ENCODE results near the gene APP. TPM values are rescaled to one million over a fixed set of nuclear protein-coding genes. Genes with fewer than 3 reads are reported as not detected.

The APP gene
- total RNA-seq, 2 donors from 2014 or later, result 460 to 557 TPM

DNA sequence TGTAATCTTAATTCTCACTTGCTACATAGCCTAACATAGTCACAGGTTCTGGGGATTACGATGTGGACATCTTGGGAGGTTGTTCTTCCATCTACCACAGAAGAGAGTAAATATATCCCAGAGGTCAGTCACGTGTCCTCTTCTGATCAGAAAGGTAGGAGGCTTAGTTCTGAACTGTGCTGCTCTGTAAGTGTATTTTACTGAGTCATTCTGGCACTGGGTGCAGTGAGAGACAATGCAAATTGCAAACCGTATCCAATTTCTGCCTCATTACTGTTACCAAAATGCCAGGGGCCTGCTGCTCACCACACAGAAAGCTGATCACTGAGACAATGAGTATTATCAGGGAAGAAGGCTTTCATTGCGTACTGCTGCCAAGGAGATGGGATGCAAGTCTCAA is 331.8 kb downstream of the APP start:
- no peak overlapping the region for H3K27ac Mint-ChIP-seq
- H3K4me1 Mint-ChIP-seq, result no peaks in the 10 kb centered on the region

DNA sequence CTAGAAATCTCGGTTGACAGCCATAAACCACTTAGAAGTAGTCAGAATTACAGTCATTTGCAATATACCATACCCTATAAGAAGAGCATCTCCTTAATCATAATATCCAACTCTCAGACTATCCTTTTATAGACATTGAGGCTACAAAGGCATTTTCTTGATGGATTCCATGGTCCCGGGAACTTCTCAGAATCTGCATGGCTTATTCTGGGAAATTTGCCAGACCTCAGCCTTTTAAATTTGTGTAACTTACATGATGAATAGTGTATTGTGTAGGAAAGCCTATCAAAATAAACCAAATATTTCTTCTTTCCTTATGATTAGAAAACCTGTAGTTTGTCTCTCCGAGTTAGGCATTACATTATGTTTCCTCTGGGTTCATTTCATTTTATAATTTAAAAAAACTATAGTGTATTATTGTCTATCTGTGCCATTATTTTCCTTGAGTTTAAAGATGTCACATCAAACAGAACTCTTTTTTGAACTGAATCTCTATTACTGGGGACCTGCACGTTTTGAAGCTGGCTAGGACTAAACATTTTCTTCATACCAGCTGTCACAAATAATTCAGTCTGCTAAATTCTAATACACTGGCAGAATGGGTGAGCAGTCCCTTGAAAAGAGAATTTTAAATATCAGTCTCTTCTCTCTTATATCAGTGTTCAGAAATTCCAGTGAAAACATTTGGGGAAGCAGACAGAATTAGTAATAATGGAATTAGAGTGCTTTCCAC is 332.9 kb downstream of the APP start:
- TF ChIP-seq, protein P1, sequence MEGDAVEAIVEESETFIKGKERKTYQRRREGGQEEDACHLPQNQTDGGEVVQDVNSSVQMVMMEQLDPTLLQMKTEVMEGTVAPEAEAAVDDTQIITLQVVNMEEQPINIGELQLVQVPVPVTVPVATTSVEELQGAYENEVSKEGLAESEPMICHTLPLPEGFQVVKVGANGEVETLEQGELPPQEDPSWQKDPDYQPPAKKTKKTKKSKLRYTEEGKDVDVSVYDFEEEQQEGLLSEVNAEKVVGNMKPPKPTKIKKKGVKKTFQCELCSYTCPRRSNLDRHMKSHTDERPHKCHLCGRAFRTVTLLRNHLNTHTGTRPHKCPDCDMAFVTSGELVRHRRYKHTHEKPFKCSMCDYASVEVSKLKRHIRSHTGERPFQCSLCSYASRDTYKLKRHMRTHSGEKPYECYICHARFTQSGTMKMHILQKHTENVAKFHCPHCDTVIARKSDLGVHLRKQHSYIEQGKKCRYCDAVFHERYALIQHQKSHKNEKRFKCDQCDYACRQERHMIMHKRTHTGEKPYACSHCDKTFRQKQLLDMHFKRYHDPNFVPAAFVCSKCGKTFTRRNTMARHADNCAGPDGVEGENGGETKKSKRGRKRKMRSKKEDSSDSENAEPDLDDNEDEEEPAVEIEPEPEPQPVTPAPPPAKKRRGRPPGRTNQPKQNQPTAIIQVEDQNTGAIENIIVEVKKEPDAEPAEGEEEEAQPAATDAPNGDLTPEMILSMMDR (conservative IDR thresholded peaks at IDR 0.05), result no peak
- 67 to 89% methylated on average over 1 to 3 of the region's 4 CpGs for WGBS, 2 experiments (ENCODE audit: insufficient coverage in 1 of 2, insufficient read length in 1 of 2)
- no peaks in the 10 kb centered on the region for H3K4me1 Mint-ChIP-seq

More for the DNA sequence above, 331.8 kb downstream of the APP start:
- Mint-ChIP-seq H3K9me3 (peaks cover 37% of the 10 kb centered on the region), H3K27me3 (ENCODE audit: insufficient read depth) (peaks cover 17% of the 10 kb centered on the region), H3K4me3 (no peak overlapping the region), H3K36me3 (ENCODE audit: low read depth) (peaks cover 9% of the 10 kb centered on the region)
- no peaks in the 10 kb centered on the region for H3K27me3 ChIP-seq (ENCODE audit: control insufficient read depth, insufficient read depth, low read length, poor library complexity, severe bottlenecking)
- DNase-seq, result no peak
- 92 to 95% methylated on average over 2 to 4 of the region's 4 CpGs for WGBS, 2 experiments (ENCODE audit: insufficient coverage in 1 of 2, insufficient read length in 1 of 2)
- H3K27ac ChIP-seq (ENCODE audit: low read depth, low read length), result no peak overlapping the region
- no peak overlapping the region for H3K4me3 ChIP-seq (ENCODE audit: low read length)
- TF ChIP-seq, protein P1 (conservative IDR thresholded peaks at IDR 0.05), result no peak
- peaks cover 48% of the 10 kb centered on the region for H3K9me3 ChIP-seq (ENCODE audit: control insufficient read depth, low read length)
- H3K4me1 ChIP-seq (ENCODE audit: control insufficient read depth, insufficient read depth, low read length), result no peaks in the 10 kb centered on the region
- no peaks in the 10 kb centered on the region for H3K36me3 ChIP-seq (ENCODE audit: control insufficient read depth, insufficient read depth, low read length)
- H3K9ac ChIP-seq (ENCODE audit: extremely low read depth, low read length, poor library complexity, severe bottlenecking), result no peak overlapping the region

DNA sequence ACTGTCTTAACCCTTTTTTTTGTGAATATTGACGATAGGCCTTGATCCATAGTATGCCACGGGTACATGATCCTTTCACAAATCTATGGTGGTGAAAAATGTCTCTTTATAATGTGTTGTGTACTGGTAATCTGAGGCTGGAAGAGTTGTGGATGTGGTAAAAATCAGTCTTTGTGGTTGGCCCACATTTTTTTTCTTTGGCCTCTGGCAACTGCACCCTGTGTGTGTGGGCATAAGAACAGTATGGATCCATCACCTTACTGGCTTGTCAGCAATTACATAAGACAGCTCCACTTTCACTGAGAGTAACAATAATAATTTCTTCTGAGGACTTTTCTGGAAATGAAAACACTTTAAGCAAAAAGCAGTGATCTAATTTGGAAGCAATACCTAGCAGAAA is 334.2 kb downstream of the APP start:
- Histone ChIP-seq H3K27me3 (ENCODE audit: control insufficient read depth, insufficient read depth, low read length, poor library complexity, severe bottlenecking) (no peaks in the 10 kb centered on the region), H3K36me3 (ENCODE audit: control insufficient read depth, insufficient read depth, low read length) (no peaks in the 10 kb centered on the region), H3K4me3 (ENCODE audit: low read length) (no peak overlapping the region), H3K9ac (ENCODE audit: extremely low read depth, low read length, poor library complexity, severe bottlenecking) (no peak overlapping the region), H3K9me3 (ENCODE audit: control insufficient read depth, low read length) (peaks cover 72% of the 10 kb centered on the region), H3K4me1 (ENCODE audit: control insufficient read depth, insufficient read depth, low read length) (no peaks in the 10 kb centered on the region), H3K27ac (ENCODE audit: low read depth, low read length) (no peak overlapping the region)
- DNase-seq, result no peak
- peaks cover 15% of the 10 kb centered on the region for H3K36me3 Mint-ChIP-seq (ENCODE audit: low read depth)
- no peaks in the 10 kb centered on the region for H3K4me1 Mint-ChIP-seq
- 90 to 94% methylated on average over 2 of the region's 2 CpGs for WGBS, 2 experiments (ENCODE audit: insufficient coverage in 1 of 2, insufficient read length in 1 of 2)
- H3K27ac Mint-ChIP-seq, result no peak overlapping the region
- peaks cover 55% of the 10 kb centered on the region for H3K9me3 Mint-ChIP-seq
- H3K4me3 Mint-ChIP-seq, result no peak overlapping the region
- H3K27me3 Mint-ChIP-seq (ENCODE audit: insufficient read depth), result peaks cover 2% of the 10 kb centered on the region
- TF ChIP-seq, protein P1 (conservative IDR thresholded peaks at IDR 0.05), result no peak

More for the DNA sequence above, 332.9 kb downstream of the APP start:
- no peak for DNase-seq
- Histone ChIP-seq H3K9me3 (ENCODE audit: control insufficient read depth, low read length) (peaks cover 59% of the 10 kb centered on the region), H3K4me1 (ENCODE audit: control insufficient read depth, insufficient read depth, low read length) (no peaks in the 10 kb centered on the region), H3K9ac (ENCODE audit: extremely low read depth, low read length, poor library complexity, severe bottlenecking) (no peak overlapping the region), H3K27ac (ENCODE audit: low read depth, low read length) (no peak overlapping the region), H3K4me3 (ENCODE audit: low read length) (no peak overlapping the region), H3K36me3 (ENCODE audit: control insufficient read depth, insufficient read depth, low read length) (no peaks in the 10 kb centered on the region), H3K27me3 (ENCODE audit: control insufficient read depth, insufficient read depth, low read length, poor library complexity, severe bottlenecking) (no peaks in the 10 kb centered on the region)
- Mint-ChIP-seq H3K4me3 (no peak overlapping the region), H3K27ac (no peak overlapping the region), H3K9me3 (peaks cover 48% of the 10 kb centered on the region), H3K36me3 (ENCODE audit: low read depth) (peaks cover 13% of the 10 kb centered on the region), H3K27me3 (ENCODE audit: insufficient read depth) (peaks cover 12% of the 10 kb centered on the region)

Measured in endodermal cell (in vitro differentiated cells).